ENCODE data around the gene GREM2.

GREM2 gene

DNA sequence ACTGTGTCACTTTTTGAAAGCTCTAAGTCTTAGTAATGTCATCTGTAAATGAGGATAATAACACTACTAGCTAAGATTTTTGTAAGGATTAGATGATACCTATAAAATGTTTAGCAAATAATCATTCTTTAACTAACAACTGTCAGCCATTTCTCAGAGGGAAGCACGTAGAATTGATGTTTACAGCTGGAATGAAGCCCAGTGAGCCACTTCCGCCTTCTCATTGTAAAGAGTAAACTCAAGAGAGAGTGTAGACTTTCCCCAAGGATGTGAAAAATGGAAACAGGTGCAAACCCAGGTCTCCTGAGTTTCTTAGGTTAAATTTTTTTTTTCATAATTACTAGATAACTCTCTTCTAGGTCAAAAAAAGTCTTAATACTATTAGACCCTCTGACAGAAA, 4.9 kb downstream of the GREM2 start:
- H3K4me1 ChIP-seq (ENCODE audit: control insufficient read depth, low read depth, low read length): no peaks in the 10 kb centered on the region
- H3K9ac ChIP-seq (ENCODE audit: low read length): no peak overlapping the region
- no peak overlapping the region for H3K4me3 ChIP-seq (ENCODE audit: low read length)
- no peak overlapping the region for H3K27ac ChIP-seq (ENCODE audit: low read length)
- H3K36me3 ChIP-seq (ENCODE audit: control insufficient read depth, low read depth, low read length): no peaks in the 10 kb centered on the region
- H3K9me3 ChIP-seq (ENCODE audit: control insufficient read depth, low read depth, low read length): no peaks in the 10 kb centered on the region
- H3K27me3 ChIP-seq (ENCODE audit: control insufficient read depth, insufficient read depth, low read length): peaks cover 19% of the 10 kb centered on the region

GRCh38 chr1:240602189-240602588, 9.8 kb downstream of the GREM2 start:
- H3K27ac ChIP-seq (ENCODE audit: low read length): no peak overlapping the region
- no peaks in the 10 kb centered on the region for H3K36me3 ChIP-seq (ENCODE audit: control insufficient read depth, low read depth, low read length)
- no peaks in the 10 kb centered on the region for H3K4me1 ChIP-seq (ENCODE audit: control insufficient read depth, low read depth, low read length)
- H3K9me3 ChIP-seq (ENCODE audit: control insufficient read depth, low read depth, low read length): no peaks in the 10 kb centered on the region
- H3K9ac ChIP-seq (ENCODE audit: low read length): no peak overlapping the region
- H3K27me3 ChIP-seq (ENCODE audit: control insufficient read depth, insufficient read depth, low read length): no peaks in the 10 kb centered on the region
- H3K4me3 ChIP-seq (ENCODE audit: low read length): no peak overlapping the region

- H3K4me1 ChIP-seq (ENCODE audit: control insufficient read depth, low read depth, low read length): no peaks in the 10 kb centered on the region
- no peak overlapping the region for H3K9ac ChIP-seq (ENCODE audit: low read length)
- H3K9me3 ChIP-seq (ENCODE audit: control insufficient read depth, low read depth, low read length): no peaks in the 10 kb centered on the region
- H3K36me3 ChIP-seq (ENCODE audit: control insufficient read depth, low read depth, low read length): no peaks in the 10 kb centered on the region
- no peak overlapping the region for H3K4me3 ChIP-seq (ENCODE audit: low read length)
- H3K27me3 ChIP-seq (ENCODE audit: control insufficient read depth, insufficient read depth, low read length): no peaks in the 10 kb centered on the region
- H3K27ac ChIP-seq (ENCODE audit: low read length): no peak overlapping the region
Measured at GRCh38 chr1:240599830-240600229, 12.1 kb downstream of the GREM2 start.

DNA sequence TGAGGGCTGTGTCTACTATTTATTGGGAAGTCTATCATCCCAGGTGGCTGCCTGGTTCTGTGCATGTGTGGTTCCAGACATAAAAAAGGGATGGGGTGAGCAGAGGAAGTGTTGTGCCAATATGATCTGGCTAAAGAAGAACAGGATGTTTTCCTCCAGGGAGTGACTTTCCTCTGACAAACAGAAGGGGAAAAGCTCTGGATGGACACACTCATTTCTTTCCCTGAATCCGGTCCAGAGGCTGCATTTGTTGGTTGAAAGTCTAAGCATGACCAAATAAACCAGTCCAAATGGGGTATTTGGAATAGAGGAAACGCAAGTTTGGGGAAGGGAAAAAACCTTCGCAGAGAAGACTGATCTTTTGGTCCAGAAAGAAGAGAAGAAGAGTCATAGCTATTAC, 12.7 kb downstream of the GREM2 start:
- H3K27ac ChIP-seq (ENCODE audit: low read length): no peak overlapping the region
- H3K4me3 ChIP-seq (ENCODE audit: low read length): no peak overlapping the region
- H3K4me1 ChIP-seq (ENCODE audit: control insufficient read depth, low read depth, low read length): no peaks in the 10 kb centered on the region
- no peaks in the 10 kb centered on the region for H3K27me3 ChIP-seq (ENCODE audit: control insufficient read depth, insufficient read depth, low read length)
- no peaks in the 10 kb centered on the region for H3K36me3 ChIP-seq (ENCODE audit: control insufficient read depth, low read depth, low read length)
- no peaks in the 10 kb centered on the region for H3K9me3 ChIP-seq (ENCODE audit: control insufficient read depth, low read depth, low read length)
- H3K9ac ChIP-seq (ENCODE audit: low read length): no peak overlapping the region

DNA sequence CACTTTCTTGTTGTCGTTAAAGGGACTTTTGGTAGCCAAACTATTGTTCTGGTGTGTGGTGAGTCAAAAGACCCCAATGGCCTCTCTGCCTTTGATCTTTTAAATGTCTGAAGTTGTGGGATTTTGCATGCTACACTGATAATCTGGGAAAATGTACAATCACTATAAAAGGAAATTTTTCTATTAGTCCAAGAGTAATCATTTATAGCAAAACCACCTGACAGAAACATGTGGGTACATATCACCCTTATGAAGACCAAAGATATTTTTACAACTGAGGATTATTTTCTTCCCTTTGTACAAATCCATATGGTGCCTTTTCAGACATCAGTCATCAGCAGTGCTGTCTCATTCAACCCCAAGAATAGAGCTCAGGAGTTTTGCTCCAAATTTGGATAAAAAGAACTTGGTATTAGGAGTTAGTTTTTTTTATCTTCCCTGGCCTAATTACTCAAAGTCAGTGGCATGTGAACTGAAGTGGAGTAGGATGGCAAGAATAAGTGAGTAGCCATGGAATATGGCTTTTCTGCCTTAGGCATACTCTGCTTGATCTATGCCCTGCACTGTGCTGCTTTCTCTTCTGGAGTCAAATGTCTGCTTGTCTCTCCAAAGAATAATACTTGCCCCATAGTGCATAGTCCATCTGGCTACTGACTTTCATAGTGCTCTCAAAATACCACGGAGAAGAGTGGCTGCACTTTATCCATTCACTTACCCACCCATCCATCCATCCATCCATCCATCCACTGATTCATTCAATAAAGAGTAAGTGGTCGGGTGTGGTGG, 13.5 kb downstream of the GREM2 start:
- Histone ChIP-seq H3K9me3 (ENCODE audit: control insufficient read depth, low read depth, low read length) (no peaks in the 10 kb centered on the region), H3K4me3 (ENCODE audit: low read length) (no peak overlapping the region), H3K9ac (ENCODE audit: low read length) (no peak overlapping the region), H3K27me3 (ENCODE audit: control insufficient read depth, insufficient read depth, low read length) (no peaks in the 10 kb centered on the region), H3K4me1 (ENCODE audit: control insufficient read depth, low read depth, low read length) (no peaks in the 10 kb centered on the region), H3K27ac (ENCODE audit: low read length) (no peak overlapping the region), H3K36me3 (ENCODE audit: control insufficient read depth, low read depth, low read length) (no peaks in the 10 kb centered on the region)

DNA sequence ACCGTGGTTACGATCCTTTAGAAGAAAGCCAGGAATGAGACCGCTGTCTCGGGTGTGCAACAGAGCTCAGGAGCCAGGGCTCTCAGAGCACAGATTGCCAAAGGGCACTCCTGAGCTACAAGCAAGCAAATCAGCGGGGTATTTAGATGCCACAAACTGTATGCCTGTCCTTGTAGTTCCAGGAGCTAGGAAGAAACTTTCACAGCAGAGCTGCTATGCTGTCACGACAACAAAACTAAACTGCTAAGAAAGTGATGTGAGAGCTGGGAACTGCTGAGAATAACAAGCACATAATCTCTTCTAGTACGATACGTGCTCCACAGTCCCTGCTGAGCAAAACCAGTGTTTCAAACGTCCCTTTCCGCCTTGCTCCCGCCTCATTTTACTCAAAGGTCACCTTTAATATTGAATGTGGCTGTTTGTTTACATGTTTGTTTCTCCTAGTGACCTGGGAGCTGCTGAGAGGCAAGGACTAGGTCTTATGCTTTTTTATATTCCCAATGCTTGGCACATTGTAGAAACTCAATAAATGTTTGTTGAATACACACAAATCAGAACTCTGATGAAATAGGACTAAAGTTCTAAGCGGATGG, 14.7 kb downstream of the GREM2 start:
- no peak overlapping the region for H3K9ac ChIP-seq (ENCODE audit: low read length)
- H3K9me3 ChIP-seq (ENCODE audit: control insufficient read depth, low read depth, low read length): no peaks in the 10 kb centered on the region
- no peak overlapping the region for H3K27ac ChIP-seq (ENCODE audit: low read length)
- H3K27me3 ChIP-seq (ENCODE audit: control insufficient read depth, insufficient read depth, low read length): no peaks in the 10 kb centered on the region
- no peak overlapping the region for H3K4me3 ChIP-seq (ENCODE audit: low read length)
- no peaks in the 10 kb centered on the region for H3K4me1 ChIP-seq (ENCODE audit: control insufficient read depth, low read depth, low read length)
- H3K36me3 ChIP-seq (ENCODE audit: control insufficient read depth, low read depth, low read length): no peaks in the 10 kb centered on the region

DNA sequence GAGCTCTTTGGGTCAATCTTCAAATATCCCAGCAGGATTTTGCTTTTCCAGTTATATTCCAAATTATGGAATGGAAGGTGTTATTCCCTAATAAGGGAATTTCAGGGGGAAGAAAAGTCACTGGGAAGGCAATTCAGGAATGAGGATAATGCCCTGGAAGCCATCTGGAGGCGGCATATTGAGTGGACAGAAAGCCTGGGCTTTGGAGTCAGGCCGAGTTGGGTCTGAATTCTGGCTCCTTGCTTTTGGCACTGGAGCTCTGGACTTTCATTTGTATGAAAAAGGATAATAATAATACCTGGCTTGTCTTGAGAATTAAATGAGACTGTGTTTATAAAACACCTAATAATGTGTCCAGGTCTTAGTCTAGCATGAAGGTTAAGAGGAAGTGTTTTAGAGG, 16.5 kb downstream of the GREM2 start:
- Histone ChIP-seq H3K36me3 (ENCODE audit: control insufficient read depth, low read depth, low read length) (no peaks in the 10 kb centered on the region), H3K9ac (ENCODE audit: low read length) (no peak overlapping the region), H3K9me3 (ENCODE audit: control insufficient read depth, low read depth, low read length) (no peaks in the 10 kb centered on the region), H3K4me3 (ENCODE audit: low read length) (no peak overlapping the region), H3K27ac (ENCODE audit: low read length) (no peak overlapping the region), H3K27me3 (ENCODE audit: control insufficient read depth, insufficient read depth, low read length) (no peaks in the 10 kb centered on the region), H3K4me1 (ENCODE audit: control insufficient read depth, low read depth, low read length) (no peaks in the 10 kb centered on the region)

GRCh38 chr1:240591564-240591963, 20.4 kb downstream of the GREM2 start:
- Histone ChIP-seq H3K9me3 (ENCODE audit: control insufficient read depth, low read depth, low read length) (no peaks in the 10 kb centered on the region), H3K27ac (ENCODE audit: low read length) (no peak overlapping the region)

GRCh38 chr1:240591078-240591477, 20.9 kb downstream of the GREM2 start:
- Histone ChIP-seq H3K9ac (ENCODE audit: low read length) (no peak overlapping the region), H3K27me3 (ENCODE audit: control insufficient read depth, insufficient read depth, low read length) (no peaks in the 10 kb centered on the region), H3K36me3 (ENCODE audit: control insufficient read depth, low read depth, low read length) (no peaks in the 10 kb centered on the region), H3K9me3 (ENCODE audit: control insufficient read depth, low read depth, low read length) (no peaks in the 10 kb centered on the region), H3K4me3 (ENCODE audit: low read length) (no peak overlapping the region), H3K4me1 (ENCODE audit: control insufficient read depth, low read depth, low read length) (no peaks in the 10 kb centered on the region), H3K27ac (ENCODE audit: low read length) (no peak overlapping the region)

More at GRCh38 chr1:240591564-240591963, 20.4 kb downstream of the GREM2 start:
- Histone ChIP-seq H3K4me3 (ENCODE audit: low read length) (no peak overlapping the region), H3K27me3 (ENCODE audit: control insufficient read depth, insufficient read depth, low read length) (no peaks in the 10 kb centered on the region), H3K9ac (ENCODE audit: low read length) (no peak overlapping the region), H3K36me3 (ENCODE audit: control insufficient read depth, low read depth, low read length) (no peaks in the 10 kb centered on the region), H3K4me1 (ENCODE audit: control insufficient read depth, low read depth, low read length) (no peaks in the 10 kb centered on the region)

- Histone ChIP-seq H3K9ac (ENCODE audit: low read length) (no peak overlapping the region), H3K27ac (ENCODE audit: low read length) (no peak overlapping the region), H3K4me1 (ENCODE audit: control insufficient read depth, low read depth, low read length) (no peaks in the 10 kb centered on the region), H3K27me3 (ENCODE audit: control insufficient read depth, insufficient read depth, low read length) (no peaks in the 10 kb centered on the region), H3K9me3 (ENCODE audit: control insufficient read depth, low read depth, low read length) (no peaks in the 10 kb centered on the region), H3K36me3 (ENCODE audit: control insufficient read depth, low read depth, low read length) (no peaks in the 10 kb centered on the region), H3K4me3 (ENCODE audit: low read length) (no peak overlapping the region)
Measured at GRCh38 chr1:240589585-240590110, 22.3 kb downstream of the GREM2 start.

- H3K27ac ChIP-seq (ENCODE audit: low read length): no peak overlapping the region
- H3K4me3 ChIP-seq (ENCODE audit: low read length): no peak overlapping the region
- H3K9ac ChIP-seq (ENCODE audit: low read length): no peak overlapping the region
- no peaks in the 10 kb centered on the region for H3K4me1 ChIP-seq (ENCODE audit: control insufficient read depth, low read depth, low read length)
- no peaks in the 10 kb centered on the region for H3K9me3 ChIP-seq (ENCODE audit: control insufficient read depth, low read depth, low read length)
- H3K27me3 ChIP-seq (ENCODE audit: control insufficient read depth, insufficient read depth, low read length): no peaks in the 10 kb centered on the region
- no peaks in the 10 kb centered on the region for H3K36me3 ChIP-seq (ENCODE audit: control insufficient read depth, low read depth, low read length)
Measured at GRCh38 chr1:240586006-240586405, 25.9 kb downstream of the GREM2 start.

GRCh38 chr1:240582953-240583352, 29.0 kb downstream of the GREM2 start:
- Histone ChIP-seq H3K9ac (ENCODE audit: low read length) (no peak overlapping the region), H3K4me1 (ENCODE audit: control insufficient read depth, low read depth, low read length) (no peaks in the 10 kb centered on the region), H3K4me3 (ENCODE audit: low read length) (no peak overlapping the region), H3K9me3 (ENCODE audit: control insufficient read depth, low read depth, low read length) (no peaks in the 10 kb centered on the region), H3K36me3 (ENCODE audit: control insufficient read depth, low read depth, low read length) (no peaks in the 10 kb centered on the region), H3K27ac (ENCODE audit: low read length) (no peak overlapping the region), H3K27me3 (ENCODE audit: control insufficient read depth, insufficient read depth, low read length) (no peaks in the 10 kb centered on the region)

Measured in iPS-18a (cell line).